ENCODE results near the gene RAVER1. TPM values are rescaled to one million over a fixed set of nuclear protein-coding genes. Genes with fewer than 3 reads are reported as not detected.

The RAVER1 gene
- total and polyA plus RNA-seq, 2 experiments from 2014 or later, result 23.0 to 29.2 TPM

DNA sequence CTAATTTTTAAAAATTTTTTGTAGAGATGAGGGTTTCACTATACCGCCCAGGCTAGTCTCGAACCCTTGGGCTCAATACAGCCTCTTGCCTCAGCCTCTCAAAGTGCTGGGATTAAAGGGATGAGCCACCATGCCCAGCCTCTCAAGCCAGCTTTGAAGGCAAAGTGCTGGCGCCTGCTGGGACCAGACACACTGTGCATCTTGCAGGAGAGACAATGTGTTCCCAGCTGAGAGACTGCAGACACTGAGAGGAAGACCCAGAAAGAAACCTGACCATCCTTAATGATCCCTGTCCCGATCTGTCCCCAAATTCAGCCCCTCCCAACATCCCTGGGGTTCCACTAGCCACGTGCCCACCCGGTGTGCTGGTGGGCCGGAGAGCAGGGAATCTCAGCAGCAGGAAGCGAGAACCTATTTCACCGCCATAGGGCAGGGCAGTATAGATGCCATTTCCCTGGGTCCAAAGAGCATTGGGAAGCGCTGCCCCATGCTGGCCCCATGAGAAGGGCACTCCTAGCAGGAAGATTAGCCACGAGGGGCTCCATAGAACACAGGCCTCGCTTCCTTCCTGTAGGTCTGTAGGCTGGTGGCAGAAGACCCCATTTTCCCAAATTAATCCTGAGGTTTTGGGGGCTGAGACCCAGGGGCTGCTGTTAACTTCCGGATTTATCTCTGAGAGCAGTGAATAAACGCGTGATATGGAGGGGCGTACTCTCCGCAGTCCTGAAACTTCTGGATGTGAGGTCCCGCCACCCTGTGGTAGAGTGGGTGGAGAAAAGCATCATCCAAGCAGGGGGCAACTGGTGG lies 968 bp downstream of the RAVER1 start:
- H3K4me3 ChIP-seq, result peak overlapping the region; percentile 90
- DNase-seq, result peak; percentile 17
- H3K4me2 ChIP-seq (ENCODE audit: unreplicated experiment), result peak overlapping the region; percentile 95
- no peak for TF ChIP-seq EZH2 (IDR thresholded peaks at IDR 0.05; ENCODE audit: insufficient read depth, poor library complexity, severe bottlenecking)
- no peak for TF ChIP-seq EZH2phosphoT487 (IDR thresholded peaks at IDR 0.05; ENCODE audit: insufficient read depth, low read depth)
- no peaks in the 10 kb centered on the region for H3K9me2 ChIP-seq (ENCODE audit: insufficient read depth)
- H4K20me1 ChIP-seq (ENCODE audit: insufficient read depth), result no peaks in the 10 kb centered on the region
- peak overlapping the region; percentile 66 for H2AFZ ChIP-seq
- peaks cover 58% of the 10 kb centered on the region for H3K79me2 ChIP-seq (ENCODE audit: insufficient read depth)
- in situ Hi-C loops (cut with MboI), result no loop called here
- H3F3A ChIP-seq (ENCODE audit: insufficient read depth), result no peaks in the 10 kb centered on the region
- no peaks in the 10 kb centered on the region for H3K9me3 ChIP-seq (ENCODE audit: low read depth)
- 0 out of 2 replicates have a peak, but pooled peaks cover 9% of the 10 kb centered on the region for H3K36me3 ChIP-seq (ENCODE audit: low read depth)
- no peaks in the 10 kb centered on the region for H3K27me3 ChIP-seq (replicated peaks; ENCODE audit: insufficient read depth)
- WGBS, 2 experiments (ENCODE audit: low coverage in 1 of 2, low lambda C conversion rate in 2 of 2, missing lambda C conversion rate in 2 of 2), result 25 to 28% methylated on average over 18 of the region's 18 CpGs
- peak overlapping the region; percentile 90 for H3K9ac ChIP-seq
- H3K4me1 ChIP-seq (ENCODE audit: insufficient read depth), result peaks cover 8% of the 10 kb centered on the region
- peak overlapping the region; percentile 92 for H3K27ac ChIP-seq

DNA sequence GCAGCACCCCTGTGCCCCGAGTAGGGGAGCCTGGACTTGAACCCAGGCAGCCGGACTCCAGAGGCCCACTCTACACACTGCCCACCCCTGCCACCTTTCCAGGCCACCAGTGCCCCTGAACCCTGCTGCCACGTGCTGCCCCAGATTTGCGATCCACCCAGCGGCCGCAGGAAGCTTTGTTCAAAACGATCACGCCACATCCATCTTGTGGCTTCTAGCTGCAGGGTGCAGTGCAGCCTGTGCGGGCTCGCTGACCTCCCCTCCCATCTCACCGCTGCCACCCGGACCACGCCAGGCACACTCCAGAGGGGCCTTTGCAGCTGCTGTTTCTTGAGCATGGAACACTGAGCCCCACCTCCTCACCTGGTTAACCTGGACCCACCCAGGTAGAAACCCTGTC lies 3.8 kb downstream of the RAVER1 start:
- peaks cover 82% of the 10 kb centered on the region for H3K79me2 ChIP-seq (ENCODE audit: insufficient read depth)
- H3K4me3 ChIP-seq, result no peak overlapping the region
- H3K27me3 ChIP-seq (replicated peaks; ENCODE audit: insufficient read depth), result no peaks in the 10 kb centered on the region
- no peak overlapping the region for H3K9ac ChIP-seq
- H3K27ac ChIP-seq, result no peak overlapping the region
- H3K9me3 ChIP-seq (ENCODE audit: low read depth), result no peaks in the 10 kb centered on the region
- WGBS, 2 experiments (ENCODE audit: low coverage in 1 of 2, low lambda C conversion rate in 2 of 2, missing lambda C conversion rate in 2 of 2), result 96% methylated on average over 11 to 13 of the region's 13 CpGs
- no peak overlapping the region for H2AFZ ChIP-seq
- no peaks in the 10 kb centered on the region for H3K9me2 ChIP-seq (ENCODE audit: insufficient read depth)
- DNase-seq, result no peak
- no peaks in the 10 kb centered on the region for H4K20me1 ChIP-seq (ENCODE audit: insufficient read depth)
- no peaks in the 10 kb centered on the region for H3F3A ChIP-seq (ENCODE audit: insufficient read depth)
- H3K4me2 ChIP-seq (ENCODE audit: unreplicated experiment), result no peak overlapping the region
- in situ Hi-C loops (cut with MboI), result no loop called here
- TF ChIP-seq EZH2phosphoT487 (IDR thresholded peaks at IDR 0.05; ENCODE audit: insufficient read depth, low read depth), result no peak
- H3K4me1 ChIP-seq (ENCODE audit: insufficient read depth), result peaks cover 8% of the 10 kb centered on the region
- peaks cover 23% of the 10 kb centered on the region; the same call in 1 of the 2 replicates for H3K36me3 ChIP-seq (ENCODE audit: low read depth)

DNA sequence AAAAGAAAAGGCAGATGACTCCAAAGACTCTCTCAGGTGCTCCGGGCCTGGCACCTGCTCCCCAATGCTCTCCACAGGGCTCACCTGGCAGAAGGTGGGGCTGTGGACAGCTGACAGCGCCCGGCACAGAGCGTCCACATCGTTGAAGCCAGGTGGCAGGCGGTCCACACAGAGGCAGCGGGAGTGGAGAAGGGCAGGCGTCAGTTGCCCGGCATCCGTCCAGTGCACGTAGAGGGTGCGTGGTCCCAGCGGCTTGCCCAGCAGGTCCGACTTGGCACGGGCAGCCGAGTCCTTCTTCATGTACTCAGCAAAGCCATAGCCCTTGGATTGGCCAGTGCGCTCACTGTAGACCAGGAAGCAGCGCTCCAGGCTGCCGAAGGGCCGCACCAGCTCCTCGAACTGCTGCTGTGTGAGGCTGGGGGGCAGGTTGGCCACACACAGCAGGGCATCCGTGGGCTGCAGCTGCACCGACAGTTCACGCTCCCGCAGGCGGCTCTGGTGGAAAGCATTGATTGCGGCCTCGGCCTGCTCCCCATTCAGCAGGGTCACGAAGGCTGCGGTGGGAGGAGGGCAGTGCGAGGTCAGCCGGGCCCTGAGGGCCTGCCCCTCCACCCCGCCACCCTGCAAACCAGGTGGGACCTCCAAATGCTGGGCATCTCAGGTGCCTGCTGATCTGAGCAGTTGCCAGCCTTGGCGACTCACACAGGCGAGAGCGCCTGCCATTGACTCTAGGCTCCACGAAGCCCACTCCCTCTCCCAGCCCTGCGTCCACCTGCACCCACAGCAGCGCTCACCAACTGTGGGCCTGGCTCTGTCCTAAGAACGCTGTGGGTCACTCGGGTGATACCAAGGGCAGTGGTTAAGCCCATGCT lies 4.5 kb downstream of the RAVER1 start:
- Histone ChIP-seq H3K4me3 (no peak overlapping the region), H3K27me3 (replicated peaks; ENCODE audit: insufficient read depth) (no peaks in the 10 kb centered on the region), H3K27ac (no peak overlapping the region), H3K79me2 (ENCODE audit: insufficient read depth) (peaks cover 85% of the 10 kb centered on the region), H3K9me2 (ENCODE audit: insufficient read depth) (no peaks in the 10 kb centered on the region), H3K9me3 (ENCODE audit: low read depth) (no peaks in the 10 kb centered on the region), H3K36me3 (ENCODE audit: low read depth) (peaks cover 24% of the 10 kb centered on the region; the same call in 1 of the 2 replicates), H3K4me2 (ENCODE audit: unreplicated experiment) (no peak overlapping the region), H3K4me1 (ENCODE audit: insufficient read depth) (peaks cover 8% of the 10 kb centered on the region), H4K20me1 (ENCODE audit: insufficient read depth) (no peaks in the 10 kb centered on the region), H3F3A (ENCODE audit: insufficient read depth) (no peaks in the 10 kb centered on the region), H3K9ac (no peak overlapping the region), H2AFZ (no peak overlapping the region)
- TF ChIP-seq EZH2phosphoT487 (IDR thresholded peaks at IDR 0.05; ENCODE audit: insufficient read depth, low read depth) (no peak), EZH2 (IDR thresholded peaks at IDR 0.05; ENCODE audit: insufficient read depth, poor library complexity, severe bottlenecking) (no peak)
- in situ Hi-C loops (cut with MboI), result no loop called here
- no peak for DNase-seq
- 96 to 97% methylated on average over 39 to 41 of the region's 41 CpGs for WGBS, 2 experiments (ENCODE audit: low coverage in 1 of 2, low lambda C conversion rate in 2 of 2, missing lambda C conversion rate in 2 of 2)

DNA sequence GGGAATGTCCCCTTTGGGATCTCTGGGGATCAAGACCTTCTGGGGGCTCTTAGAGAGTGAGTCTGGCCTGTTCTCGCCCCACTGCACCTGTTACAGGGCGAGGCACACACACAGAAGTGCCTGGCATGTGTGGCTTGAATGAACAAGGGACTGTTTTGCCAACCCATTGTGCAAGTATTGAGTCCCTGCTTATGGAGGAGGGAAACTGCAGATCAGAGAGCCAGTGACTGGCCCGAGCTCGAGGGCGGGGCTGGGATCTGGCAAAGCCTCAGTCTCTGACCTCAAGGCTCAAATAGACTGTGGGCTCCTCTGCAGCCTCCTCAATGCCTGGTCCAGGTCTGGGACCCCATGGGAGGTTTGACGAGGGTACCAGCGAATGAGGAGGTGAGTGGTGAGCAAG lies 5.5 kb downstream of the RAVER1 start:
- Histone ChIP-seq H3F3A (ENCODE audit: insufficient read depth) (no peaks in the 10 kb centered on the region), H3K9ac (no peak overlapping the region), H3K4me3 (no peak overlapping the region), H3K4me2 (ENCODE audit: unreplicated experiment) (no peak overlapping the region), H3K4me1 (ENCODE audit: insufficient read depth) (peaks cover 8% of the 10 kb centered on the region), H2AFZ (no peak overlapping the region), H3K9me3 (ENCODE audit: low read depth) (no peaks in the 10 kb centered on the region), H3K27me3 (replicated peaks; ENCODE audit: insufficient read depth) (no peaks in the 10 kb centered on the region), H3K79me2 (ENCODE audit: insufficient read depth) (peaks cover 82% of the 10 kb centered on the region), H3K9me2 (ENCODE audit: insufficient read depth) (no peaks in the 10 kb centered on the region), H3K27ac (no peak overlapping the region), H3K36me3 (ENCODE audit: low read depth) (peaks cover 24% of the 10 kb centered on the region; the same call in 1 of the 2 replicates), H4K20me1 (ENCODE audit: insufficient read depth) (no peaks in the 10 kb centered on the region)
- TF ChIP-seq EZH2 (IDR thresholded peaks at IDR 0.05; ENCODE audit: insufficient read depth, poor library complexity, severe bottlenecking) (no peak), EZH2phosphoT487 (IDR thresholded peaks at IDR 0.05; ENCODE audit: insufficient read depth, low read depth) (no peak)
- 72 to 74% methylated on average over 7 of the region's 7 CpGs for whole genome bisulfite sequencing, 2 experiments (ENCODE audit: low coverage in 1 of 2, low lambda C conversion rate in 2 of 2, missing lambda C conversion rate in 2 of 2)
- in situ Hi-C loops (cut with MboI), result no loop called here
- no peak for DNase-seq
